ENCODE results near the gene UBXN6.

UBXN6 gene

DNA sequence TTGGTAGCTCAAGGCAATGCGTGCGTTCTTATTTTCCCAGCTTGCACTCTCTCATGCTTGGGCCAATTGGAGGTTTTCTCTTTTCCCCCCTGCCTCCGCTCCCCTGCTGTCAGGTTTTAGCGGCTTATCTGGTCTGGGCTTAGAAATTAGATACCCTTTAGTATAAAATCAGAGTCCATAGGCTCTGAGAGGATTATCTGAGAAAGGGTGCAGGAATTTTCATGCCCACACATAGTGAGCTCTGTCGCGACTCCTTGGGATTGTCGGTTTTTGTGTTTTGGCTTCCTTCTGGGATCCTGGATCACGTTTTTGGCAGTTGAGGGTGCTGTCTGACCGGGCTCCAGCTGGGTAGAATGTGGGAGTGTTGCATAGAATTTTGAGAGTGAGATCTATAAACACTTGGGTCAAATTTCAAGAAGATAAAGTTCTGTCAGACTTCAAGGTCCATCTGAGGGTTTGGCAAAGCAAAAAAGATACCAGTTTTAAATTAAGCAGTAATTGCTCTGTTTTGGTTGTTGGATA, 42.7 kb downstream of the UBXN6 start:
- Histone ChIP-seq H3K4me2 (ENCODE audit: low read depth, low read length, poor library complexity, severe bottlenecking) (no peak overlapping the region), H3K27ac (ENCODE audit: low read depth, low read length) (no peak overlapping the region)

DNA sequence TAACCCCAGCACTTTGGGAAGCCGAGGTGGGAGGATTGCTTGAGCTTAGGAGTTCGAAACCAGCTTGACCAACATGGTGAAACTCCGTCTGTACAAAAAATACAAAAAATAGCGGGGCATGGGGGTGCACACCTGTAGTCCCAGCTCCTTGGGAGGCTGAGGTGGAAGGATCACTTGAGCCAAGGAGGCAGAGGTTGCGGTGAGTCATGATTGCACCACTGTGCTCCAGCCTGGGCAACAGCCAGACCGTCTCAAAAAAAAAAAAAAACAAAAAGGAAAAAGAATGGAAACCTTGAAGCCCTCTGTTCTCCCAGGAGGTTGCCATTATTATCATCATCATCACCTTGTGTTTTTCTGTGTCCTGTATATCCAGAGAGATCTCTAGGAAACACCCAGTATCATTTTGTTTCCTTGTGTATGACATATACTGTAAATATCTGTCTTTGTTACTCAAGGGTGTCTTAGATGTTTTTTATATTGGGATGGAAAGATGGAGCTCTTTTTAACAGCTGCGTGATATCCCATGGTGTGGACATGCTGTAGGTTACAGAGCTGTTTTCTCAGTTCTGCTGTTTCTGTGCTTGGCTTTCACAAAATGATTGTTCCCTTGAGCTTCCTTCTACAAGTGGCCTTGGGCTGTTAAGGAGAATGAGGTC, 43.3 kb downstream of the UBXN6 start:
- no peak for TF ChIP-seq EZH2phosphoT487 (conservative IDR thresholded peaks at IDR 0.05; ENCODE audit: low read length)
- TF ChIP-seq, protein P1, sequence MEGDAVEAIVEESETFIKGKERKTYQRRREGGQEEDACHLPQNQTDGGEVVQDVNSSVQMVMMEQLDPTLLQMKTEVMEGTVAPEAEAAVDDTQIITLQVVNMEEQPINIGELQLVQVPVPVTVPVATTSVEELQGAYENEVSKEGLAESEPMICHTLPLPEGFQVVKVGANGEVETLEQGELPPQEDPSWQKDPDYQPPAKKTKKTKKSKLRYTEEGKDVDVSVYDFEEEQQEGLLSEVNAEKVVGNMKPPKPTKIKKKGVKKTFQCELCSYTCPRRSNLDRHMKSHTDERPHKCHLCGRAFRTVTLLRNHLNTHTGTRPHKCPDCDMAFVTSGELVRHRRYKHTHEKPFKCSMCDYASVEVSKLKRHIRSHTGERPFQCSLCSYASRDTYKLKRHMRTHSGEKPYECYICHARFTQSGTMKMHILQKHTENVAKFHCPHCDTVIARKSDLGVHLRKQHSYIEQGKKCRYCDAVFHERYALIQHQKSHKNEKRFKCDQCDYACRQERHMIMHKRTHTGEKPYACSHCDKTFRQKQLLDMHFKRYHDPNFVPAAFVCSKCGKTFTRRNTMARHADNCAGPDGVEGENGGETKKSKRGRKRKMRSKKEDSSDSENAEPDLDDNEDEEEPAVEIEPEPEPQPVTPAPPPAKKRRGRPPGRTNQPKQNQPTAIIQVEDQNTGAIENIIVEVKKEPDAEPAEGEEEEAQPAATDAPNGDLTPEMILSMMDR (IDR thresholded peaks at IDR 0.05; ENCODE audit: insufficient read depth, low read length, poor library complexity, severe bottlenecking), result no peak
- Histone ChIP-seq H3K9me2 (replicated peaks; ENCODE audit: insufficient read depth, low read length) (no peaks in the 10 kb centered on the region), H3K4me2 (ENCODE audit: low read depth, low read length, poor library complexity, severe bottlenecking) (no peak overlapping the region), H2AFZ (ENCODE audit: low read depth, low read length, severe bottlenecking) (no peak overlapping the region), H3K27ac (ENCODE audit: low read depth, low read length) (no peak overlapping the region), H3F3A (ENCODE audit: insufficient read depth) (no peaks in the 10 kb centered on the region; the same call in 1 of the 2 replicates), H3K79me2 (ENCODE audit: insufficient read depth, low read length) (peaks cover 83% of the 10 kb centered on the region), H3K4me3 (ENCODE audit: insufficient read depth, low read length, poor library complexity, severe bottlenecking) (no peak overlapping the region), H3K9ac (ENCODE audit: low read length) (no peak overlapping the region), H3K36me3 (ENCODE audit: low read length) (peaks cover 13% of the 10 kb centered on the region; the same call in 1 of the 2 replicates), H3K27me3 (ENCODE audit: low read length) (no peaks in the 10 kb centered on the region), H4K20me1 (ENCODE audit: low read depth, low read length) (peaks cover 24% of the 10 kb centered on the region), H3K9me3 (ENCODE audit: insufficient read depth, low read length) (no peaks in the 10 kb centered on the region)

More for the DNA sequence above, 42.7 kb downstream of the UBXN6 start:
- Histone ChIP-seq H3K9me2 (replicated peaks; ENCODE audit: insufficient read depth, low read length) (no peaks in the 10 kb centered on the region), H2AFZ (ENCODE audit: low read depth, low read length, severe bottlenecking) (no peak overlapping the region), H3K79me2 (ENCODE audit: insufficient read depth, low read length) (peaks cover 79% of the 10 kb centered on the region), H3K9ac (ENCODE audit: low read length) (no peak overlapping the region), H4K20me1 (ENCODE audit: low read depth, low read length) (peaks cover 24% of the 10 kb centered on the region), H3F3A (ENCODE audit: insufficient read depth) (no peaks in the 10 kb centered on the region; the same call in 1 of the 2 replicates), H3K9me3 (ENCODE audit: insufficient read depth, low read length) (no peaks in the 10 kb centered on the region), H3K27me3 (ENCODE audit: low read length) (no peaks in the 10 kb centered on the region), H3K4me3 (ENCODE audit: insufficient read depth, low read length, poor library complexity, severe bottlenecking) (no peak overlapping the region), H3K36me3 (ENCODE audit: low read length) (peaks cover 15% of the 10 kb centered on the region; the same call in 1 of the 2 replicates)
- TF ChIP-seq, protein P1 (IDR thresholded peaks at IDR 0.05; ENCODE audit: insufficient read depth, low read length, poor library complexity, severe bottlenecking), result no peak
- TF ChIP-seq EZH2phosphoT487 (conservative IDR thresholded peaks at IDR 0.05; ENCODE audit: low read length), result no peak

DNA sequence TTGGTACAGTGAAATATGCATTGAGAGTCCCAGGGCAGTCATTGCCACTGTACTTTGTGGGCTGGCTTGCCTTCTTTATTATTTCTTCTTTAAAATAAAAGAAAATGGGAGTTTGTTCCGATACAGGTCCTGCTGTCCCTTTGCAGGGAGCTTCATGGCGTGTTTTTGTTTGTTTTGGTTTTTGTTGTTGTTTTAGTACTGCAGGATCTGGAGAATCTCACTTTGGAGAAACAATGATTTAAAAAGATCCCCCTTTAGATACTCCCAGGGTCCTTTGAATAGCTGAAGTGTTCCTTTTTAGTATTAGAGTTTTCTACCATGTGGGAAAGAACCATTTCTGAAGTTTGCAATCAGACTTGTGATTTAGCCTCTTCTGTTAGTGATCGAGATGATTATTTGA, 44.0 kb downstream of the UBXN6 start:
- TF ChIP-seq, protein P1 (IDR thresholded peaks at IDR 0.05; ENCODE audit: insufficient read depth, low read length, poor library complexity, severe bottlenecking), result no peak
- no peak for TF ChIP-seq EZH2phosphoT487 (conservative IDR thresholded peaks at IDR 0.05; ENCODE audit: low read length)
- Histone ChIP-seq H3F3A (ENCODE audit: insufficient read depth) (no peaks in the 10 kb centered on the region; the same call in 1 of the 2 replicates), H3K27me3 (ENCODE audit: low read length) (no peaks in the 10 kb centered on the region), H3K27ac (ENCODE audit: low read depth, low read length) (no peak overlapping the region), H3K79me2 (ENCODE audit: insufficient read depth, low read length) (peaks cover 86% of the 10 kb centered on the region), H3K9me3 (ENCODE audit: insufficient read depth, low read length) (no peaks in the 10 kb centered on the region), H3K4me2 (ENCODE audit: low read depth, low read length, poor library complexity, severe bottlenecking) (no peak overlapping the region), H4K20me1 (ENCODE audit: low read depth, low read length) (peaks cover 24% of the 10 kb centered on the region), H3K9ac (ENCODE audit: low read length) (no peak overlapping the region), H3K36me3 (ENCODE audit: low read length) (peaks cover 13% of the 10 kb centered on the region; the same call in 1 of the 2 replicates), H3K9me2 (replicated peaks; ENCODE audit: insufficient read depth, low read length) (no peaks in the 10 kb centered on the region), H3K4me3 (ENCODE audit: insufficient read depth, low read length, poor library complexity, severe bottlenecking) (no peak overlapping the region), H2AFZ (ENCODE audit: low read depth, low read length, severe bottlenecking) (no peak overlapping the region)
